GM23338 (cell line): Measurements from ENCODE around the gene TEPSIN.

Source experiments
- EZH2 ChIP-seq: fragments of 200-600 bp; sonication (generic); IDR thresholded peaks from one replicate; pipeline ENCODE4 v1.8.0; 2017; ENCODE audit warnings: antibody characterized with exemption, mild to moderate bottlenecking, low read depth; ENCODE audit not compliant: unreplicated experiment
- EZH2phosphoT487 ChIP-seq: fragments of 200-600 bp; sonication (generic); IDR thresholded peaks from one replicate; pipeline ENCODE4 v1.8.1; 2018; ENCODE audit warnings: antibody characterized with exemption; ENCODE audit not compliant: unreplicated experiment

DNA sequence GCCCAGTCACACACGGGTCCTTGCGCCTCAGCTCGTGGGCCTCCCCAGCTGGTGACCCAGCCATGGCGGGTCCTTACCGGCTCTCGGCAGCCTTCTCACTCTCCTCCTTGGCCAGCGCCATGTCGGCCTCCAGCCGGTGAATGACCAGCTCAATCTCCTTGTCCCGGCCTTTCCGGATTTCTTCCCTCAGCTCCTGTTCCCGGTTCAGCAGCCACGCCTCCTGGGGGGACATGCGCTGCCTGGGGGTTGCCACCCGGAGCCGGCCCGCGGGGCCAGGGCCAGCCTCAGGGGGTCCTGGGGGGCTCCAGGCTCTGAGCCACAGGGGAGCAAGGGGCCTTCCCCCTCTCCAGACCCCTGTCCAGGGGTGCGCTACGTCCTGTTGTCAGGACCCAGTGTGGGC lies 47.7 kb downstream of the TEPSIN start:
- TF ChIP-seq EZH2phosphoT487 = no peak
- no peak for TF ChIP-seq EZH2
